B cell (primary cell): Measurements from ENCODE around the gene SEMA4F. TPM values are rescaled to one million over a fixed set of nuclear protein-coding genes. Genes with fewer than 3 reads are reported as not detected.

Experiments used
- ATAC-seq: fragments of 200-7000 bp; cut with Tn5 transposase; one replicate; pipeline ENCODE4 v1.10.0; 2021; ENCODE audit warnings: low read depth, mild to moderate bottlenecking, moderate number of reproducible peaks, moderate library complexity
- CTCF ChIA-PET: fragments of 350-600 bp; sonication (Branson Sonifier 250); formaldehyde crosslinking; loops from one replicate; lab custom pipeline; 2021; ENCODE audit warnings: antibody characterized with exemption, inconsistent platforms; lab: Charles Lee
- POLR2A ChIA-PET: fragments of 350-600 bp; sonication (Branson Sonifier 250); formaldehyde crosslinking; loops from one replicate; lab custom pipeline; 2021; ENCODE audit warnings: antibody characterized with exemption; lab: Charles Lee
- DNase-seq: peaks from one replicate; pipeline ENCODE4 v3.0.0; 2013
- H2AFZ ChIP-seq: 2 replicates; pipeline ENCODE4 v1.6.1; 2012; ENCODE audit warnings: mild to moderate bottlenecking, low read depth, low read length; ENCODE audit not compliant: insufficient read depth, poor library complexity, severe bottlenecking
- H3K27ac ChIP-seq, 2 donors: 1 replicate in 1 of 2; 2 replicates in 1 of 2; pipeline ENCODE4 v1.5.1; 2012 to 2013; ENCODE audit warnings: low read length in 2 of 2, mild to moderate bottlenecking in 2 of 2, moderate library complexity in 1 of 2
- H3K27me3 ChIP-seq, 4 experiments: fragments of 200-600 bp in 1 of 4; sonication (generic) in 1 of 4; replicated peaks in 1 of 4; 1 replicate in 2 of 4; 2 replicates in 2 of 4; pipeline versions ENCODE4 v1.6.1 to v1.7.0; 2013 to 2016; ENCODE audit warnings: low read length in 3 of 4, mild to moderate bottlenecking in 2 of 4, mixed read lengths in 1 of 4, moderate library complexity in 1 of 4; ENCODE audit not compliant: insufficient read depth in 4 of 4, control insufficient read depth in 3 of 4; ENCODE audit errors: control extremely low read depth in 1 of 4
- H3K36me3 ChIP-seq, 2 experiments: replicated peaks in 1 of 2; 1 replicate in 1 of 2; 2 replicates in 1 of 2; pipeline versions ENCODE4 v1.6.1 to v1.7.1; 2013; ENCODE audit warnings: low read length in 1 of 2; ENCODE audit not compliant: insufficient read depth in 2 of 2, control insufficient read depth in 1 of 2; ENCODE audit errors: control extremely low read depth in 1 of 2, extremely low read depth in 1 of 2
- H3K4me1 ChIP-seq, 2 donors: fragments of 200-600 bp in 1 of 2; sonication (generic) in 1 of 2; 1 replicate in 1 of 2; 2 replicates in 1 of 2; pipeline versions ENCODE4 v1.5.1 to v1.6.1; 2013 to 2017; ENCODE audit warnings: low read length in 2 of 2; ENCODE audit not compliant: control insufficient read depth in 2 of 2, insufficient read depth in 2 of 2
- H3K4me2 ChIP-seq: replicated peaks from 2 replicates; pipeline ENCODE3; 2012; ENCODE audit warnings: mild to moderate bottlenecking, low read depth, low read length; ENCODE audit not compliant: poor library complexity, severe bottlenecking
- H3K4me3 ChIP-seq, 5 experiments: fragments of 200-600 bp in 1 of 5; sonication (generic) in 1 of 5; 1 replicate in 3 of 5; 2 replicates in 2 of 5; pipeline versions ENCODE4 v1.5.1 to v1.7.0; 2011 to 2016; ENCODE audit warnings: low read length in 4 of 5, mild to moderate bottlenecking in 4 of 5, low read depth in 2 of 5, control low read depth in 1 of 5, moderate library complexity in 1 of 5; ENCODE audit not compliant: insufficient read depth in 1 of 5; ENCODE audit errors: control extremely low read depth in 1 of 5, extremely low read depth in 1 of 5
- H3K79me2 ChIP-seq: fragments of 200-600 bp; sonication (generic); one replicate; pipeline ENCODE4 v1.6.0; 2016; ENCODE audit warnings: low read length; ENCODE audit not compliant: control insufficient read depth, insufficient read depth
- H3K9ac ChIP-seq: fragments of 200-600 bp; sonication (generic); 2 replicates; pipeline ENCODE4 v1.6.1; 2017; ENCODE audit warnings: mild to moderate bottlenecking, low read length, moderate library complexity
- H3K9me3 ChIP-seq, 3 donors: one replicate each; pipeline versions ENCODE4 v1.6.1 to v1.7.1; 2013; ENCODE audit warnings: low read length in 2 of 3; ENCODE audit not compliant: control insufficient read depth in 2 of 3, insufficient read depth in 1 of 3; ENCODE audit errors: control extremely low read depth in 1 of 3
- H4K20me1 ChIP-seq: 2 replicates; pipeline ENCODE4 v1.6.0; 2012; ENCODE audit warnings: mild to moderate bottlenecking, low read length; ENCODE audit not compliant: insufficient read depth, control insufficient read depth, poor library complexity, severe bottlenecking
- H3K27ac Mint-ChIP-seq: one replicate; pipeline ENCODE4 v1.8.0; 2021; ENCODE audit warnings: mixed read lengths
- H3K27me3 Mint-ChIP-seq: one replicate; pipeline ENCODE4 v1.8.0; 2021; ENCODE audit warnings: mixed read lengths
- H3K4me1 Mint-ChIP-seq: one replicate; pipeline ENCODE4 v1.8.0; 2021; ENCODE audit warnings: mixed read lengths
- H3K4me3 Mint-ChIP-seq: one replicate; pipeline ENCODE4 v1.8.0; 2021; ENCODE audit warnings: mixed read lengths
- H3K9me3 Mint-ChIP-seq: one replicate; pipeline ENCODE4 v1.8.0; 2022; ENCODE audit warnings: mixed read lengths; ENCODE audit not compliant: insufficient read depth
- CTCF ChIP-seq: fragments of 200-600 bp; IDR thresholded peaks from one replicate; pipeline ENCODE4 v1.8.0; 2022; ENCODE audit warnings: antibody characterized with exemption, mild to moderate bottlenecking
- EZH2 ChIP-seq: IDR thresholded peaks from 2 replicates; pipeline ENCODE4 v1.6.1; 2012; ENCODE audit warnings: borderline replicate concordance, low read depth, mild to moderate bottlenecking, moderate library complexity, low read length; ENCODE audit not compliant: insufficient read depth, poor library complexity, severe bottlenecking
- WGBS: methylation state at CpG from one replicate; pipeline ENCODE4 v1.1.5; 2013; ENCODE audit warnings: missing lambda C conversion rate; ENCODE audit not compliant: insufficient coverage; 5-methylcytosine and 5-hydroxymethylcytosine counted together
- intact Hi-C: fragments of 100-400 bp; cut with micrococcal nuclease; formaldehyde crosslinking; loops from one replicate; pipeline ENCODE4 v1.10.0; 2022
- polyA minus RNA-seq: library from RNA; depleted of rRNA, polyadenylated mRNA; stranded (reverse); fragments of >200 nt; gene quantifications from 2 replicates; pipeline ENCODE4 v1.2.3, GENCODE V29; 2012
- polyA plus RNA-seq: library from polyadenylated mRNA; depleted of rRNA; stranded (reverse); fragments of >200 nt; gene quantifications from 2 replicates; pipeline ENCODE4 v1.2.3, GENCODE V29; 2012
- total RNA-seq, 2 donors: library from RNA; stranded (reverse); fragments of 120-200 nt in 1 of 2; gene quantifications; 1 replicate in 1 of 2; 2 replicates in 1 of 2; pipeline versions ENCODE4 v1.2.3 to v1.2.4, GENCODE V29; 2013 to 2022

SEMA4F gene
- 18.9 and 19.3 TPM in 2 replicates for total RNA-seq
- total RNA-seq (2013), result 4.8 TPM
- 4.5 and 5.4 TPM in 2 replicates for polyA plus RNA-seq
- polyA minus RNA-seq, result 7.8 and 10.1 TPM in 2 replicates

- ATAC-seq, result peak; percentile 99
- Histone ChIP-seq H2AFZ (peak within 1 kb of the TSS; percentile 99), H3K36me3 (no peaks in the 10 kb centered on the region), H4K20me1 (no peaks in the 10 kb centered on the region), H3K4me2 (peak within 1 kb of the TSS; percentile 98), H3K27ac (peak within 1 kb of the TSS in 1 of 2 donors; percentile 53), H3K9ac (peak within 1 kb of the TSS; percentile 79), H3K79me2 (no peaks in the 10 kb centered on the region), H3K9me3 (no peaks in the 10 kb centered on the region), H3K4me3 (peak within 1 kb of the TSS; percentile 56 to 90 (median 80)), H3K27me3 (peaks cover 0 to 7% (median 3%) of the 10 kb centered on the region in 4 experiments), H3K4me1 (peaks cover 8 to 13% of the 10 kb centered on the region in 2 donors)
- intact Hi-C loops, result loop anchor here (1.0 to 5.0 kb wide), 7 partner anchors 65 to 1542 kb away; partner anchors contain the start of genes PCGF1, POLE4, RAB11FIP5 and TPRKB
- no peak for TF ChIP-seq EZH2
- no peaks in the 10 kb centered on the region for H3K9me3 Mint-ChIP-seq
- DNase-seq, result peak; percentile 94
- ChIA-PET CTCF (interaction anchor here (0.6 to 1.9 kb wide), 3 partner anchors 67 to 1477 kb away, joined by 3 to 7 read pairs (median 3); no protein-coding TSS in a partner anchor), POLR2A (interaction anchor here (0.6 to 0.8 kb wide), 7 partner anchors 9 to 1422 kb away, joined by 3 to 5 read pairs (median 3); partner anchors contain the start of genes CCDC142 and TTC31)
- peak within 1 kb of the TSS; percentile 85 for H3K27ac Mint-ChIP-seq
- peaks cover 18% of the 10 kb centered on the region for H3K4me1 Mint-ChIP-seq
- peaks cover 5% of the 10 kb centered on the region for H3K27me3 Mint-ChIP-seq
- H3K4me3 Mint-ChIP-seq, result peak within 1 kb of the TSS; percentile 95
- 2% methylated on average over 78 of the region's 79 CpGs for WGBS
Measured at GRCh38 chr2:74653985-74654882, at the start of gene SEMA4F. Gene SEMA4F, plus strand, starts transcription at chr2:74654247. Its CDS starts 130 bp downstream, at chr2:74654377.

GRCh38 chr2:74606927-74607326, 47.1 kb upstream of the SEMA4F start:
- Histone ChIP-seq H3K9me3 (no peaks in the 10 kb centered on the region), H4K20me1 (no peaks in the 10 kb centered on the region), H3K79me2 (no peaks in the 10 kb centered on the region), H3K4me2 (no peak overlapping the region), H3K36me3 (no peaks in the 10 kb centered on the region), H3K4me3 (no peak overlapping the region), H3K9ac (no peak overlapping the region), H3K27me3 (peaks cover 0 to 17% (median 4%) of the 10 kb centered on the region in 4 experiments), H2AFZ (no peak overlapping the region), H3K27ac (no peak overlapping the region), H3K4me1 (no peaks in the 10 kb centered on the region)
- no peaks in the 10 kb centered on the region for H3K9me3 Mint-ChIP-seq
- H3K27ac Mint-ChIP-seq, result no peak overlapping the region
- ATAC-seq (no peak), DNase-seq (no peak)
- H3K27me3 Mint-ChIP-seq, result peaks cover 39% of the 10 kb centered on the region
- CTCF ChIA-PET, result no interaction called here
- POLR2A ChIA-PET, result no interaction called here
- no CpG with 5 or more reads among the region's 5 CpGs for WGBS
- TF ChIP-seq EZH2 (no peak), CTCF (no peak)
- H3K4me1 Mint-ChIP-seq, result no peaks in the 10 kb centered on the region
- intact Hi-C loops, result no loop called here
- H3K4me3 Mint-ChIP-seq, result no peak overlapping the region
